GM23338 (cell line): ENCODE data around the gene CCDC149. TPM values are rescaled to one million over a fixed set of nuclear protein-coding genes. Genes with fewer than 3 reads are reported as not detected.

Source experiments
- ATAC-seq: fragments of 200-7000 bp; cut with Tn5 transposase; 3 replicates; pipeline ENCODE4 v1.9.1; 2020
- DNase-seq: peaks from one replicate; pipeline ENCODE4 v3.0.0-alpha.2; 2015; ENCODE audit warnings: low spot score
- H2AFZ ChIP-seq: fragments of 200-600 bp; sonication (generic); 2 replicates; pipeline ENCODE4 v1.8.0; 2016; ENCODE audit warnings: antibody characterized with exemption, mild to moderate bottlenecking, moderate library complexity
- H3F3A ChIP-seq: fragments of 200-600 bp; sonication (generic); replicated peaks from 2 replicates; pipeline ENCODE4 v1.8.0; 2017; ENCODE audit warnings: antibody characterized with exemption, mixed run types, low read depth
- H3K27ac ChIP-seq: fragments of 200-600 bp; sonication (generic); 2 replicates; pipeline ENCODE4 v1.6.1; 2016; ENCODE audit warnings: low read depth
- H3K27me3 ChIP-seq: fragments of 200-600 bp; sonication (generic); 2 replicates; pipeline ENCODE4 v1.8.0; 2016; ENCODE audit warnings: mild to moderate bottlenecking, mixed run types, moderate library complexity; ENCODE audit not compliant: insufficient read depth
- H3K36me3 ChIP-seq: fragments of 200-600 bp; sonication (generic); 2 replicates; pipeline ENCODE4 v1.8.0; 2016; ENCODE audit warnings: mild to moderate bottlenecking; ENCODE audit not compliant: insufficient read depth
- H3K4me1 ChIP-seq: fragments of 200-600 bp; sonication (generic); 2 replicates; pipeline ENCODE4 v1.8.0; 2016; ENCODE audit warnings: mild to moderate bottlenecking, moderate library complexity; ENCODE audit not compliant: insufficient read depth
- H3K4me2 ChIP-seq: fragments of 200-600 bp; sonication (generic); 2 replicates; pipeline ENCODE4 v1.7.1; 2017; ENCODE audit warnings: mixed run types
- H3K4me3 ChIP-seq: fragments of 200-600 bp; sonication (generic); 2 replicates; pipeline ENCODE4 v1.6.1; 2016; ENCODE audit warnings: mixed run types
- H3K79me2 ChIP-seq: fragments of 200-600 bp; sonication (generic); replicated peaks from 2 replicates; pipeline ENCODE4 v1.8.0; 2017; ENCODE audit warnings: mild to moderate bottlenecking; ENCODE audit not compliant: insufficient read depth
- H3K9me2 ChIP-seq: fragments of 200-600 bp; sonication (generic); 2 replicates; pipeline ENCODE4 v1.8.0; 2017; ENCODE audit not compliant: insufficient read depth
- H4K20me1 ChIP-seq: fragments of 200-600 bp; sonication (generic); replicated peaks from 2 replicates; pipeline ENCODE4 v1.8.0; 2017; ENCODE audit warnings: mild to moderate bottlenecking; ENCODE audit not compliant: insufficient read depth
- H3K27ac Mint-ChIP-seq: 2 replicates; pipeline ENCODE4 v1.8.0; 2020; ENCODE audit warnings: inconsistent platforms, mild to moderate bottlenecking, moderate library complexity, mixed read lengths
- H3K27me3 Mint-ChIP-seq: 3 replicates; pipeline ENCODE4 v1.8.0; 2022; ENCODE audit warnings: low read depth, mild to moderate bottlenecking, moderate library complexity, mixed read lengths, inconsistent platforms; ENCODE audit not compliant: insufficient read depth, poor library complexity
- H3K36me3 Mint-ChIP-seq: 3 replicates; pipeline ENCODE4 v1.8.0; 2021; ENCODE audit warnings: low read depth, mild to moderate bottlenecking, inconsistent platforms, moderate library complexity, mixed read lengths
- H3K4me1 Mint-ChIP-seq: 3 replicates; pipeline ENCODE4 v1.8.0; 2020; ENCODE audit warnings: mild to moderate bottlenecking, inconsistent platforms, mixed read lengths
- H3K4me3 Mint-ChIP-seq: 3 replicates; pipeline ENCODE4 v1.8.0; 2021; ENCODE audit warnings: moderate library complexity, mild to moderate bottlenecking, inconsistent platforms, mixed read lengths
- H3K9me3 Mint-ChIP-seq: 3 replicates; pipeline ENCODE4 v1.8.0; 2020; ENCODE audit warnings: moderate library complexity, mild to moderate bottlenecking, inconsistent platforms, mixed read lengths
- CREB1 ChIP-seq: fragments of 250-450 bp; sonication (Bioruptor Pico); IDR thresholded peaks from 2 replicates; pipeline ENCODE4 v1.5.0; 2020; ENCODE audit warnings: low read depth, mild to moderate bottlenecking, moderate library complexity
- CTCF ChIP-seq, 2 experiments: fragments of 200-600 bp in 1 of 2; sonication (generic) in 1 of 2; conservative IDR thresholded peaks; 2 replicates each; pipeline versions ENCODE4 v1.5.1 to v1.6.1; 2016 to 2017; ENCODE audit warnings: antibody characterized with exemption in 2 of 2, low read depth in 2 of 2, mild to moderate bottlenecking in 2 of 2, moderate library complexity in 1 of 2
- ETS1 ChIP-seq: IDR thresholded peaks from 2 replicates; pipeline ENCODE4 v1.6.1; 2016; ENCODE audit warnings: antibody characterized with exemption
- EZH2 ChIP-seq: fragments of 200-600 bp; sonication (generic); IDR thresholded peaks from one replicate; pipeline ENCODE4 v1.8.0; 2017; ENCODE audit warnings: antibody characterized with exemption, mild to moderate bottlenecking, low read depth; ENCODE audit not compliant: unreplicated experiment
- EZH2phosphoT487 ChIP-seq: fragments of 200-600 bp; sonication (generic); IDR thresholded peaks from one replicate; pipeline ENCODE4 v1.8.1; 2018; ENCODE audit warnings: antibody characterized with exemption; ENCODE audit not compliant: unreplicated experiment
- JUNB ChIP-seq: IDR thresholded peaks from one replicate; pipeline ENCODE4 v1.6.1; 2016; ENCODE audit warnings: antibody characterized with exemption; ENCODE audit not compliant: unreplicated experiment
- NANOG ChIP-seq: IDR thresholded peaks from 2 replicates; pipeline ENCODE4 v1.6.1; 2016; ENCODE audit warnings: antibody characterized with exemption, borderline replicate concordance
- POLR2AphosphoS5 ChIP-seq: IDR thresholded peaks from 2 replicates; pipeline ENCODE4 v1.6.1; 2016; ENCODE audit warnings: antibody characterized with exemption, low read depth
- REST ChIP-seq: IDR thresholded peaks from one replicate; pipeline ENCODE4 v1.6.1; 2018; ENCODE audit warnings: antibody characterized with exemption; ENCODE audit not compliant: unreplicated experiment
- STAT1 ChIP-seq: IDR thresholded peaks from one replicate; pipeline ENCODE4 v1.6.1; 2016; ENCODE audit warnings: antibody characterized with exemption; ENCODE audit not compliant: unreplicated experiment
- ZNF114 ChIP-seq: fragments of 250-450 bp; sonication (Bioruptor Pico); IDR thresholded peaks from 2 replicates; pipeline ENCODE4 v1.5.0; 2020; ENCODE audit warnings: mild to moderate bottlenecking, moderate library complexity
- ZNF331 ChIP-seq: fragments of 250-450 bp; sonication (Bioruptor Pico); IDR thresholded peaks from 2 replicates; pipeline ENCODE4 v1.5.0; 2020; ENCODE audit warnings: low read depth, mild to moderate bottlenecking, moderate library complexity
- ZNF462 ChIP-seq: fragments of 250-450 bp; sonication (Bioruptor Pico); IDR thresholded peaks from 2 replicates; pipeline ENCODE4 v1.5.0; 2020; ENCODE audit warnings: mild to moderate bottlenecking, moderate library complexity
- polyA plus RNA-seq: library from polyadenylated mRNA; unstranded; fragments of >200 nt; fragmentation: Nextera tagmentation; extraction: Ambion mirVana; gene quantifications from 2 replicates; pipeline ENCODE4 v1.2.1, GENCODE V29; 2016
- total RNA-seq: library from RNA; depleted of rRNA; stranded (reverse); fragments of >200 nt; shearing (Covaris generic); gene quantifications from 2 replicates; pipeline ENCODE4 v1.2.3, GENCODE V29; 2014

CCDC149 gene
- total and polyA plus RNA-seq, 2 experiments from 2014 or later, result 2.6 to 6.4 TPM

- no peaks in the 10 kb centered on the region for H3F3A ChIP-seq
- no peaks in the 10 kb centered on the region for H3K4me1 ChIP-seq
- no peak overlapping the region for H3K4me3 ChIP-seq
- no peak for TF ChIP-seq POLR2AphosphoS5
- no peak for TF ChIP-seq ZNF114 (CRISPR knock-in tag)
- TF ChIP-seq CTCF (conservative IDR thresholded peaks at IDR 0.05; ENCODE audit: low read depth in 2 of 2), result no peak
- no peak for TF ChIP-seq REST
- no peak for TF ChIP-seq ZNF462 (CRISPR knock-in tag)
- no peak for TF ChIP-seq JUNB
- TF ChIP-seq ZNF331 (CRISPR knock-in tag), result no peak
- TF ChIP-seq EZH2phosphoT487, result no peak
- TF ChIP-seq ETS1, result no peak
- TF ChIP-seq NANOG, result no peak
- TF ChIP-seq EZH2, result no peak
- no peak for TF ChIP-seq CREB1 (CRISPR knock-in tag)
- no peak for TF ChIP-seq STAT1
- H3K9me2 ChIP-seq, result peaks cover 8% of the 10 kb centered on the region
- peak overlapping the region; percentile 18; the same call in 1 of the 2 replicates for H2AFZ ChIP-seq
- no peak for ATAC-seq
- no peaks in the 10 kb centered on the region for H3K27me3 ChIP-seq
- Mint-ChIP-seq H3K27ac (no peak overlapping the region), H3K4me3 (no peak overlapping the region), H3K4me1 (peaks cover 5% of the 10 kb centered on the region), H3K9me3 (no peaks in the 10 kb centered on the region), H3K27me3 (no peaks in the 10 kb centered on the region), H3K36me3 (no peaks in the 10 kb centered on the region)
- DNase-seq, result no peak
- H3K79me2 ChIP-seq, result no peaks in the 10 kb centered on the region
- H3K27ac ChIP-seq, result no peak overlapping the region
- no peaks in the 10 kb centered on the region for H4K20me1 ChIP-seq
- no peak overlapping the region for H3K4me2 ChIP-seq
- no peaks in the 10 kb centered on the region for H3K36me3 ChIP-seq
These were observed 149.1 kb downstream of the CCDC149 start for GRCh38 chr4:24763631-24764297.
